ENCODE measurements around the gene DGCR6L.
"Not testable (repeated sequence)": the region's sequence is repeated elsewhere in the genome, so short reads cannot be mapped to it uniquely, and the experiment has no call there.

The DGCR6L gene

DNA sequence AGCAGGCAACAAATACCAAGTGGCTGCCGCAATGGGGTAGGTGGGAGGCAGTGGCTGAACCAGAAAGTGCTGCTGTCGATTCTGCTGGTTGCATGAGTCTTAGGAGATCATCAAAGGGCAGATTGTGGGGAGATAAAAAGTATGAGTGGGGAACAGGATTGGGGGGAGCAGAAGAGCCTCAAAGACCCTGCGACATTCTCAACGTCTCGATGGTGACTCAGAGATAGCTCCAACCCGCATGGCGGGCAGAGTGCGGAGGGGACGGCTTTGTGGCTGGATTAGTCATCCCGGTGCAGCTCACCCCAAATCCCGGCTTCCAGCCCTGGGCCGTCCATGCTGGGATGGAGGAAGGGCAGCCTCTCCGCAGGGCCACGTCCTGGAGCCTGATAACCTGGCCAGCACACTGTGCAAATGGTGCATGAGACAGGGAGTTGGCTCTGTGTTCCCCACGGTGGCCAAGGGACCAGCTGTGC is 40.2 kb downstream of the DGCR6L start:
- H3K36me3 Mint-ChIP-seq (ENCODE audit: low read depth), result no peaks in the 10 kb centered on the region
- H3K9me3 Mint-ChIP-seq, result no peaks in the 10 kb centered on the region
- no peak overlapping the region for H3K4me3 Mint-ChIP-seq
- H3K27me3 Mint-ChIP-seq (ENCODE audit: low read depth, poor library complexity), result peaks cover 9% of the 10 kb centered on the region
- TF ChIP-seq, protein P1, sequence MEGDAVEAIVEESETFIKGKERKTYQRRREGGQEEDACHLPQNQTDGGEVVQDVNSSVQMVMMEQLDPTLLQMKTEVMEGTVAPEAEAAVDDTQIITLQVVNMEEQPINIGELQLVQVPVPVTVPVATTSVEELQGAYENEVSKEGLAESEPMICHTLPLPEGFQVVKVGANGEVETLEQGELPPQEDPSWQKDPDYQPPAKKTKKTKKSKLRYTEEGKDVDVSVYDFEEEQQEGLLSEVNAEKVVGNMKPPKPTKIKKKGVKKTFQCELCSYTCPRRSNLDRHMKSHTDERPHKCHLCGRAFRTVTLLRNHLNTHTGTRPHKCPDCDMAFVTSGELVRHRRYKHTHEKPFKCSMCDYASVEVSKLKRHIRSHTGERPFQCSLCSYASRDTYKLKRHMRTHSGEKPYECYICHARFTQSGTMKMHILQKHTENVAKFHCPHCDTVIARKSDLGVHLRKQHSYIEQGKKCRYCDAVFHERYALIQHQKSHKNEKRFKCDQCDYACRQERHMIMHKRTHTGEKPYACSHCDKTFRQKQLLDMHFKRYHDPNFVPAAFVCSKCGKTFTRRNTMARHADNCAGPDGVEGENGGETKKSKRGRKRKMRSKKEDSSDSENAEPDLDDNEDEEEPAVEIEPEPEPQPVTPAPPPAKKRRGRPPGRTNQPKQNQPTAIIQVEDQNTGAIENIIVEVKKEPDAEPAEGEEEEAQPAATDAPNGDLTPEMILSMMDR (IDR thresholded peaks at IDR 0.05), result no peak
- no peak overlapping the region for H3K27ac Mint-ChIP-seq
- DNase-seq, result no peak
- H3K4me1 Mint-ChIP-seq, result no peaks in the 10 kb centered on the region

DNA sequence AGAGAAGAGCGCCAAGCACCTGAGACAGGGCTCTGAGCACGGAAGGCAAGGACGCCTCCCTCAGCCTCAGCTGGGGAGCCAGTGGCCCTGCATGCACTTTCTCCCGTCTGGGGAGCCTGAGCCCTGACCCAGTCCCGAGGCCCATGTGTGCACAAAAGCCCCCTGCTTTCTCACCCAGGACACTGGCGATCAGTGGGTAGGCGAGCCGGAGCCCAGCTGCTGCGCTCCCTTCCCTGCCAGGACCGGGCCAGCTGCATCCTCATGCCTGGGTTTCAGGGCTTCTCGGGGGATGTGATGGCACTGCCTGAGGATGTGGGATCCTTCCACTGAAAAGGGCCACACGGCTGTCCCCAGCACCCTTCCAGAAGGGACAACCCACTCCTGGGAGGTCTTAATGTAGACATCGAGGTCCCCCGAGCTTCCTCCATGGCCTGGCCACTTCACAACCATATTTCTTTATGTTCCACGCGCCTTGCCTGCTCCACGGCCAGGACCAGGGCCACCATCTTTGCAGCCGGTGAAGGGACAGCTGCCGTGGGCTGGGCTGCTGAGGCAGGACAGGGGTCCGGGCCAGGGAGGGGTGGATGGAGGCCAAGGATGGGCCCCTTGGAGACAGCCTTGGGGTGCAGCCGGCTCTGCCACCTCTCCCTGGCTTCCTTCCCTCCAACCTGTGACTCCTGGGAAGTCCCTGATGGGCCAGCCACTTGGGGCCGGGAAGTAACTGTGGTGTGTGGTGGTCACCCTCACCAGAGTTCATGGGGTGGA is 41.0 kb downstream of the DGCR6L start:
- H3K4me1 Mint-ChIP-seq; H3K4me3 Mint-ChIP-seq; H3K36me3 Mint-ChIP-seq (ENCODE audit: low read depth); H3K9me3 Mint-ChIP-seq; H3K27ac Mint-ChIP-seq; DNase-seq; H3K27me3 Mint-ChIP-seq (ENCODE audit: low read depth, poor library complexity): not testable (repeated sequence)

DNA sequence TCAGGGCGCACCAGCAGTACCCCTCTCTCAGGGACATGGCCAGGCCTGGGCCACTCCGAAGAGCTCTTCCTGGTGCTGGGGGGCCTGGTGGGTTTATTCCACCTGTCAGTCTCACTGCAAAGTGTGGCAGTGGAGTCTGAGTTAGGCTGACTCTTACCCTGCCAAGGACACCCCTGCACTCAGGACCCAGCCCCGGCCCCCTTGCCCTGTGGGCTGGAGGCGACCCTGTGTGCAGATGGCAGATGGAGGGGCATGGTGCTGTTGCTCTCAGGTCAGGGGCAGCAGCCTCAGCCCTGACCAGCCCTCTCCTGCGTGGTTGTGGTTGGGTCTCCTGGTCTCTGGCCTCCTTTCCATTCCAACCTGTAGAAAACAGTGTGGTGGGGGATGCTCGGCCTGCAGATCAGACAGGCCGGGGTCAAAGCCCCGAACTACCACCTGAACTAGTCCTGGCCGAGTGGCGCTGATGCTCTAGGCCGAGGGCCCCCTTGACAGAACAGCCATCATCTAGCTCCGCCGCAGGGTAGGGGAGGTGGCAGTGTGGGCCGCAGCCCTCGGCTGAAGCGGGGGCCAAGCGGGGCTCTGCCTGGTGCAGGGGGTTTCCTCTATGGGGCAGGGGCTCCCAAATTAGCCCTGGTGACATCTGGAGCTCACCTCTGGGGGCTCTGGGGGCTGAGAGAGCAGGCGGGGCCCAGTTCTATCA is 41.8 kb downstream of the DGCR6L start:
- H3K4me1 Mint-ChIP-seq; H3K27me3 Mint-ChIP-seq (ENCODE audit: low read depth, poor library complexity); DNase-seq: not testable (repeated sequence)

DNA sequence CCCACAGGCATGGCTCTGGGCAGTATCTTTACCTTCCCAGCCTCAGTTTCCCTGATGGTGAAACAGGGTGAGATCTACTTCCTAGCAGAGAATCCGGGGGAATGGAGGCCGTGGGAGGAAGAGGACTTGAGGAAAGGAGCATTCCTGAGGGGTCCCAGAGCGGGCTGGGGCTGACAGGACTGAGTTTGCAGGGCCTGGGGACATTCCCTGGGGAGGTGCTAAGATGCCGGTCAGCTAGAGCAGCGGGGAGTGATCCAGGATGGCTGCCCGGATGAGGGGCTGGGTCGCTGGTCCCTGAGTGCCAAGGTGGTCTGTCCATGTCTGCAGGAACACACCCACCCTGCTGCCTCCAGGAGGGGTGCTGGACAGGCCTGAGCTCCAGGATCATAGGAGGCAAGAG is 43.4 kb downstream of the DGCR6L start:
- H3K4me1 Mint-ChIP-seq, result no peaks in the 10 kb centered on the region
- H3K36me3 Mint-ChIP-seq (ENCODE audit: low read depth), result no peaks in the 10 kb centered on the region
- DNase-seq, result no peak
- no peak overlapping the region for H3K27ac Mint-ChIP-seq
- H3K27me3 Mint-ChIP-seq (ENCODE audit: low read depth, poor library complexity), result peaks cover 8% of the 10 kb centered on the region
- no peak overlapping the region for H3K4me3 Mint-ChIP-seq
- TF ChIP-seq, protein P1 (IDR thresholded peaks at IDR 0.05), result no peak
- no peaks in the 10 kb centered on the region for H3K9me3 Mint-ChIP-seq

More for the DNA sequence above, 41.8 kb downstream of the DGCR6L start:
- not testable (repeated sequence) for H3K4me3 Mint-ChIP-seq; H3K27ac Mint-ChIP-seq; H3K36me3 Mint-ChIP-seq (ENCODE audit: low read depth); H3K9me3 Mint-ChIP-seq

DNA sequence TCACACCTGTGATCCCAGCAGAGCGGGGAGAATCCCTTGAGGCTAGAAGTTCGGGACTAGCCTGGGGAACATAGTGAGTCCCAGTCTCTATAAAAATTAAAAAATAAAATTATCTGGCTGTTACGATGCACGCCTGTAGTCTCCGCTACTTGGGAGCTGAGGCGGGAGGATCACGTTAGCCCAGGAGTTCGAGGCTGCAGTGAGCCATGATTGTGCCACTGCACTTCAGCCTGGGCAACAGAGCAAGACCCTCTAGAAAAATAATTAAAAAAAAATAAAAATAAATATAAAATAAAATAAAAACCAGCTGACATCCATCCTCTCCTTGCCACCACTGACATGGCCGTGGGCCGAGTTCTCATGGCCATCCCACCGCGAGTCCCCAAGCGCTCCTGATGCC is 44.0 kb downstream of the DGCR6L start:
- Mint-ChIP-seq H3K9me3 (no peaks in the 10 kb centered on the region), H3K27me3 (ENCODE audit: low read depth, poor library complexity) (peaks cover 8% of the 10 kb centered on the region), H3K4me3 (no peak overlapping the region), H3K36me3 (ENCODE audit: low read depth) (no peaks in the 10 kb centered on the region), H3K4me1 (no peaks in the 10 kb centered on the region), H3K27ac (no peak overlapping the region)
- DNase-seq, result no peak
- TF ChIP-seq, protein P1 (IDR thresholded peaks at IDR 0.05), result no peak

DNA sequence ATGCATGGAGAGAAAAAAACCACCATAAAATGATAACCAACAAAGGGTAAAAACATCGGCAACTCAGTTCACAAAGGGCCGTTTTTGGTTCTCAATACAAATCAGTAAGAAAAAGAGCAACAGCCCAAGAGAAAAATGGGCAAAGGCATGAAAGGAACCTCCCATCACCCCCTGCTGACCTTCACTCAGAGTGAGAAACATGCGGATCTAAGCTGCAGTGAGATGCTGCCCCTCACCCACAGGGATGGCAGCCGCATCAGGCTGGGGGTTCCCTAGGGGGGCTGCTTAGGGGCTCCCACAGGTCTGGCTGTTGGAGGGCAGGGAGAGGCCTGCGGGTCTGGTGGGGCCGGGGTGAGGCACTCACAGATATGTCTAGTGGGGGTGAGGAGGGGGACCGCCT is 44.5 kb downstream of the DGCR6L start:
- not testable (repeated sequence) for H3K27me3 Mint-ChIP-seq (ENCODE audit: low read depth, poor library complexity); H3K27ac Mint-ChIP-seq; H3K36me3 Mint-ChIP-seq (ENCODE audit: low read depth); H3K9me3 Mint-ChIP-seq; DNase-seq; H3K4me3 Mint-ChIP-seq; H3K4me1 Mint-ChIP-seq

DNA sequence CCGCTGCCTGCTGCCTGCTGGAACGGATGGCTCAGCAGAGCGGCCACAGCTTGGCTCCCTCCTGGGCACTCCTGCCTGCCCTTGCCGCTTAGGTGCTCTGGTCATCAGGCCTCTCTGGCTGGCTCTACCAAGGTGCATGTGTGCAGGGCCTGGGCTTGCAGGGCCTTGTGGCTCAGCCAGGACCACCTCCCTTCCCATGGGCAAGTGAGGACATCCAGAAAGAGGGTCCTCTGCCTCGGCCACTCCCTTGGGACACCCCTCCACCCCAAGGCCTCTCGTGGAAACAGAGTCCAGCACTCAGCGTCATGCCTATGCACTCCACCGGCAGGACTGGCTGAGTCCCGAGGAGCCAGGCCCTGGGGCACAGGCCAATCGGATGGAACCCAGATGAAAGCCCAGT is 45.5 kb downstream of the DGCR6L start:
- H3K4me1 Mint-ChIP-seq; H3K27me3 Mint-ChIP-seq (ENCODE audit: low read depth, poor library complexity); H3K27ac Mint-ChIP-seq; DNase-seq; H3K36me3 Mint-ChIP-seq (ENCODE audit: low read depth); H3K4me3 Mint-ChIP-seq; H3K9me3 Mint-ChIP-seq: not testable (repeated sequence)

DNA sequence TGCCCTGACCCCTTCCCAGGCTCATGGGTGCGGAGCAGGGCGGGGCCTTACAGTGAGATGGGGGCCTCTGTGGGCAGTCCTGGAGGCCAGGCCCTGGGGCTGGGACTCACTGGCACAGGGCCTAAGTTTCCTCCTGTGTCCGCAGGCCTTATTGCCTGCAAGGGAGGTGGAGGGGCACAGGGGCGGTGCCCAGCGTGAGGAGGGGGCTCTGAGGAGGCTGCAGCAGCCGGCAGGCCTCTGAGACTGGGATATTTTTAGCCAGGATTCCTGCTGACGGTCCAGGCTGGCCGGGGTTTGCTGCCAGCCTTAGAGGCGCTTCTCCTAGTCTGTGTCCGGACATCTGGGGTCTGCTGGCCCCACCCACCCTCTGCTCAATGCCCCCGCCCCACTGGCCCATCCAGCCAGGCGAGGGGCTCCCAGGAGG is 46.1 kb downstream of the DGCR6L start:
- H3K27ac Mint-ChIP-seq, result no peak overlapping the region
- peaks cover 4% of the 10 kb centered on the region for H3K27me3 Mint-ChIP-seq (ENCODE audit: low read depth, poor library complexity)

More for the DNA sequence above, 46.1 kb downstream of the DGCR6L start:
- TF ChIP-seq, protein P1 (IDR thresholded peaks at IDR 0.05), result no peak
- H3K9me3 Mint-ChIP-seq, result no peaks in the 10 kb centered on the region
- DNase-seq, result no peak
- no peaks in the 10 kb centered on the region for H3K36me3 Mint-ChIP-seq (ENCODE audit: low read depth)
- H3K4me1 Mint-ChIP-seq, result peaks cover 7% of the 10 kb centered on the region
- no peak overlapping the region for H3K4me3 Mint-ChIP-seq

Measured in nephron progenitor cell (in vitro differentiated cells).